A673 (cell line): ENCODE measurements around the gene SUMF2.

Experiments
- EZH2 ChIP-seq: fragments of 200-600 bp; sonication (generic); IDR thresholded peaks from 2 replicates; pipeline ENCODE4 v1.6.1; 2017; ENCODE audit warnings: borderline replicate concordance, low read depth, mild to moderate bottlenecking, mixed read lengths, antibody characterized with exemption, low read length; ENCODE audit not compliant: poor library complexity, severe bottlenecking
- TF ChIP-seq, protein P1 (sequence below): fragments of 300-800, 200-600 bp; sonication (generic); conservative IDR thresholded peaks from 2 replicates; pipeline ENCODE4 v1.5.1; 2017; ENCODE audit warnings: low read depth, mild to moderate bottlenecking, antibody characterized with exemption, low read length, moderate library complexity, mixed read lengths

DNA sequence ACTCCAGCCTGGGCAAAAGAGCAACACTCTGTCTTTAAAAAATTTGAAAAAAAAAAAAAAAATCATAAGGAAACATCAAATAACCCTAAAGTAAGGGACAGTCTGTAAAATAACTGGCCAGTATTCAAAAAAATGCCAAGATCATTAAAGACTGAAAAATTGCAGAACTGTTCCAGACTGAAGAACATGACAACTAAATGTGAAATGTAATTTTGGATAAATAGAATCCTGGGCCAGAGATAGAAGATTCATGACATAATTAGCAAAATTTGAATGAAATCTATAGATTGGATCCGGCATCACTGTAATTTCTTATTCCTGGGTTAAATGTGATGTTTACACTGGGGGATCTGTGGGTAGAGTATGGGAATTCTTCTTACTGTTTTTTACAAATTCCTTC is 15.8 kb upstream of the SUMF2 start:
- TF ChIP-seq, protein P1, sequence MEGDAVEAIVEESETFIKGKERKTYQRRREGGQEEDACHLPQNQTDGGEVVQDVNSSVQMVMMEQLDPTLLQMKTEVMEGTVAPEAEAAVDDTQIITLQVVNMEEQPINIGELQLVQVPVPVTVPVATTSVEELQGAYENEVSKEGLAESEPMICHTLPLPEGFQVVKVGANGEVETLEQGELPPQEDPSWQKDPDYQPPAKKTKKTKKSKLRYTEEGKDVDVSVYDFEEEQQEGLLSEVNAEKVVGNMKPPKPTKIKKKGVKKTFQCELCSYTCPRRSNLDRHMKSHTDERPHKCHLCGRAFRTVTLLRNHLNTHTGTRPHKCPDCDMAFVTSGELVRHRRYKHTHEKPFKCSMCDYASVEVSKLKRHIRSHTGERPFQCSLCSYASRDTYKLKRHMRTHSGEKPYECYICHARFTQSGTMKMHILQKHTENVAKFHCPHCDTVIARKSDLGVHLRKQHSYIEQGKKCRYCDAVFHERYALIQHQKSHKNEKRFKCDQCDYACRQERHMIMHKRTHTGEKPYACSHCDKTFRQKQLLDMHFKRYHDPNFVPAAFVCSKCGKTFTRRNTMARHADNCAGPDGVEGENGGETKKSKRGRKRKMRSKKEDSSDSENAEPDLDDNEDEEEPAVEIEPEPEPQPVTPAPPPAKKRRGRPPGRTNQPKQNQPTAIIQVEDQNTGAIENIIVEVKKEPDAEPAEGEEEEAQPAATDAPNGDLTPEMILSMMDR: no peak
- no peak for TF ChIP-seq EZH2
